Ascending aorta (tissue), 2 donors: ENCODE results near the gene NPW. TPM values are rescaled to one million over a fixed set of nuclear protein-coding genes. Genes with fewer than 3 reads are reported as not detected.

Source experiments
- DNase-seq, 2 donors: peaks; one replicate each; pipeline ENCODE4 v3.0.0-alpha.2; 2019; ENCODE audit warnings: low spot score in 2 of 2
- H3K27ac ChIP-seq, 2 donors: fragments of 200-600 bp; sonication (generic); one replicate each; pipeline ENCODE4 v1.5.1; 2016 to 2017; ENCODE audit warnings: mild to moderate bottlenecking in 1 of 2
- H3K27me3 ChIP-seq: fragments of 200-600 bp; sonication (generic); one replicate; pipeline ENCODE4 v1.5.1; 2017
- H3K36me3 ChIP-seq, 2 donors: fragments of 200-600 bp; sonication (generic); one replicate each; pipeline ENCODE4 v1.5.1; 2016
- H3K4me1 ChIP-seq, 2 donors: fragments of 200-600 bp; sonication (generic); one replicate each; pipeline ENCODE4 v1.5.1; 2016 to 2017; ENCODE audit warnings: mild to moderate bottlenecking in 1 of 2
- H3K4me3 ChIP-seq, 2 donors: fragments of 200-600 bp; sonication (generic); one replicate each; pipeline ENCODE4 v1.5.1; 2016 to 2017; ENCODE audit warnings: mild to moderate bottlenecking in 1 of 2
- H3K9me3 ChIP-seq, 2 donors: fragments of 200-600 bp; sonication (generic); one replicate each; pipeline ENCODE4 v1.5.1; 2016
- intact Hi-C: fragments of 100-400 bp; cut with DNase I; formaldehyde crosslinking; loops from one replicate; pipeline ENCODE4 v1.15.1; 2023
- total RNA-seq: library from RNA; depleted of rRNA; stranded (reverse); fragments of >200 nt; gene quantifications from one replicate; pipeline ENCODE4 v1.1.0, GENCODE V29; 2016
- TF ChIP-seq, protein P1 (sequence below), 3 experiments: fragments of 200-600 bp in 2 of 3; fragments of 450-650 bp in 1 of 3; sonication (generic) in 2 of 3; IDR thresholded peaks; one replicate each; pipeline ENCODE4 v1.5.1; 2016 to 2019; ENCODE audit warnings: antibody characterized with exemption in 3 of 3, mild to moderate bottlenecking in 1 of 3, moderate library complexity in 1 of 3

NPW gene
- total RNA-seq, 1 donor from 2014 or later = not detected

DNA sequence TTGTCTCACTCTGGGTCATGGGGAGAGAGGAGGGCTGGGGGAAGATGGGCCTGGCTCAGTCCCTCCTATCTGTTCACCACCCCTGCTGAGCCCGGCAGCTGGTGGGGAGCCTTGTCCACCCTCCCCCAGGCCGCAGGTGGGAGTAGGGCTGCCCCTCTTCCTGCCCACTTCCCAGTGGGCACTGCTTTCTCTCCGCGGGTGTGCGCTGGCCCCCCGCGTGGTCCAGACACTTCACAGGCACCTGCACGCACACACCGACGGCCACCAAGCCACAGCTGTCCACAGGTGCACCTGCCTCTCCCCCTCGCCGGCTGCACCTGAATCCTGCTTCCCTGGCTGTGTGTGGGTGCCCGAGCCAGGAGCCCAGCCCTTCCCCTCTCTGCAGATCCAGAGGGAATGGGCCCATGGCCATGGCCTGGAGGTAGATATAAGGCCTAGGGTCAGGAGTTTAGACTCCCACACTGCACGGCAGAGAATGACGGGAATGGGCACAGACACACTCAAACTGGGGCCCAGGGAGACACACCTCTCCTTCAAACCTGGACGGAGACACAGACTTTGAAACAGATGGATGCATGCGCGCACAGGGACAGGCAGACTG lies 9.1 kb downstream of the NPW start:
- H3K36me3 ChIP-seq = no peaks in the 10 kb centered on the region
- DNase-seq = no peak
- intact Hi-C loops = loop anchor here (10.0 kb wide), 1 partner anchor 226 kb away; the partner anchor contains the start of gene ECI1
- TF ChIP-seq, protein P1, sequence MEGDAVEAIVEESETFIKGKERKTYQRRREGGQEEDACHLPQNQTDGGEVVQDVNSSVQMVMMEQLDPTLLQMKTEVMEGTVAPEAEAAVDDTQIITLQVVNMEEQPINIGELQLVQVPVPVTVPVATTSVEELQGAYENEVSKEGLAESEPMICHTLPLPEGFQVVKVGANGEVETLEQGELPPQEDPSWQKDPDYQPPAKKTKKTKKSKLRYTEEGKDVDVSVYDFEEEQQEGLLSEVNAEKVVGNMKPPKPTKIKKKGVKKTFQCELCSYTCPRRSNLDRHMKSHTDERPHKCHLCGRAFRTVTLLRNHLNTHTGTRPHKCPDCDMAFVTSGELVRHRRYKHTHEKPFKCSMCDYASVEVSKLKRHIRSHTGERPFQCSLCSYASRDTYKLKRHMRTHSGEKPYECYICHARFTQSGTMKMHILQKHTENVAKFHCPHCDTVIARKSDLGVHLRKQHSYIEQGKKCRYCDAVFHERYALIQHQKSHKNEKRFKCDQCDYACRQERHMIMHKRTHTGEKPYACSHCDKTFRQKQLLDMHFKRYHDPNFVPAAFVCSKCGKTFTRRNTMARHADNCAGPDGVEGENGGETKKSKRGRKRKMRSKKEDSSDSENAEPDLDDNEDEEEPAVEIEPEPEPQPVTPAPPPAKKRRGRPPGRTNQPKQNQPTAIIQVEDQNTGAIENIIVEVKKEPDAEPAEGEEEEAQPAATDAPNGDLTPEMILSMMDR (IDR thresholded peaks at IDR 0.05) = no peak
- peak overlapping the region; percentile 9 to 64 for H3K4me3 ChIP-seq
- H3K4me1 ChIP-seq = peaks cover 20 to 34% of the 10 kb centered on the region in 2 donors
- H3K27ac ChIP-seq = peak overlapping the region; percentile 27 to 45
- H3K9me3 ChIP-seq = no peaks in the 10 kb centered on the region
- no peaks in the 10 kb centered on the region for H3K27me3 ChIP-seq

DNA sequence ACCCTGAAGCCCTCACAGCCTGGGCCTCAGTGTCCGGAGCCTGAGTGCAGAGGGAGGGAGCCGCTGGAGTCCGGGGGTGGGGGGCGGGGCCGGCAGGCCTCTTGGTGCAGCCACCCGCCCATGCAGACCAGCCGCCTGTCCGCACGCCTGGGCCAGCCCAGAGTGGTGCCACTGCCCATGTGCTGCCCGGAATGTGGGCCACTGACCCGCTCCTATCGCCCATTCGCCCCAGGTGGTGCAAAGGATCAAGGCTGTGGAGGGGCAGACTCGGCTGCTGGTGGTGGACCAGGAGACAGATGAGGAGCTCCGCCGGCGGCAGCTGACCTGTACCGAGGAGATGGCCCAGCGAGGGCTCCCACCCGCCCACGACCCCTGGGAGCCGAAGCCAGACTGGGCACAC lies 9.8 kb downstream of the NPW start:
- intact Hi-C loops = loop anchor here (10.0 kb wide), 1 partner anchor 225 kb away; the partner anchor contains the start of gene ECI1
- TF ChIP-seq, protein P1 (IDR thresholded peaks at IDR 0.05) = no peak
- Histone ChIP-seq H3K27me3 (no peaks in the 10 kb centered on the region), H3K4me1 (peaks cover 20 to 38% of the 10 kb centered on the region in 2 donors), H3K4me3 (peak overlapping the region in 1 of 2 donors; percentile 9), H3K27ac (no peak overlapping the region), H3K9me3 (no peaks in the 10 kb centered on the region), H3K36me3 (no peaks in the 10 kb centered on the region)
- DNase-seq = no peak

DNA sequence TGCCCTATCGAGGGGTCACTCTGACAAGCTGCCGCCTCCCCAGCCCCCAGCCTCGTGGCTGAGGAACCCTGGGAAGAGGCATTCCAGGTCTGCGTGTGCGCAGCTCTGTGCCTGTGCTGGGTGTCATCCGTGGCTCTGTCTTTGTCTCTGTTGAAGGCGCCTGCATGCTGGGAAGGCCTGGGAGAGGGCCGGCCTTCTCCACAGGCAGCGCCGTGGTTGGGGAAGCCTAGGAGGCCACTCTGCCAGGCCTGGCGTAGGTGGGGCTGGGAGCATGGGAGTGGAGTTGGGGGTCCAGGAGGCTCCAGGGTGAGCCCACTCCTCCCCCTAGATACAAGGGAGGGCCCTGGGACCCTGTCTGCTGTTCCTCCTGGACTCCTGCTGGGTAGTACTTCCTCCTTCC lies 10.5 kb downstream of the NPW start:
- Histone ChIP-seq H3K27ac (peak overlapping the region in 1 of 2 donors; percentile 19), H3K9me3 (no peaks in the 10 kb centered on the region), H3K36me3 (no peaks in the 10 kb centered on the region), H3K27me3 (no peaks in the 10 kb centered on the region), H3K4me3 (no peak overlapping the region), H3K4me1 (peaks cover 24 to 43% of the 10 kb centered on the region in 2 donors)
- intact Hi-C loops = no loop called here
- TF ChIP-seq, protein P1 (IDR thresholded peaks at IDR 0.05) = no peak
- DNase-seq = no peak

DNA sequence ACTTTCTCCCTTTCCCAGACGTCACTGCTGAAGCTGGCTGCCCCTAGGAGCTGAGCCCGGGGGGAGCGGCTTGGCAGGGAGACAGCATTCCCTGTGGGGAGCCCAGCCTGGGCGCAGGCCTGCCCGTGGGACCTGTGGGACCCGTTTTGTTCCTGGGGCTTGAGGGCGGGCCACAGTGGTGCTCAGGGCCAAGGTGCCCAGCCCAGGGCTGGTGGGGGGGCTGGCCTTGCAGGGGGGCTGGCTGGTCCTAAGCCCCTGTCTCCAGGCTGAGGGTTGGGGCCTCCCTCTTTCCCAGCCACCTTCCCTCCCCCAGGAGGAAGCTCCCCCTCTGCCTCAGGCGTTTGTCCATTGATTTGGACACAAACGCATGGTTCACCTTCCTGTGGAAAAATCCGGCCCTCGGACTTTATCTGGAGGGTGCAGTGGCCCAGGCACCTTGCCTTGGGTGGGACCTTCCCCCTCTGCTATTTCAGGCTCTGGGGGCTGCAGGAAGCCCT lies 11.5 kb downstream of the NPW start:
- TF ChIP-seq, protein P1 (IDR thresholded peaks at IDR 0.05) = no peak
- H3K36me3 ChIP-seq = no peaks in the 10 kb centered on the region
- peak overlapping the region in 1 of 2 donors; percentile 93 for H3K27ac ChIP-seq
- no peak overlapping the region for H3K4me3 ChIP-seq
- no peak for DNase-seq
- peaks cover 31 to 50% of the 10 kb centered on the region in 2 donors for H3K4me1 ChIP-seq
- no peaks in the 10 kb centered on the region for H3K27me3 ChIP-seq
- intact Hi-C loops = no loop called here
- H3K9me3 ChIP-seq = no peaks in the 10 kb centered on the region

DNA sequence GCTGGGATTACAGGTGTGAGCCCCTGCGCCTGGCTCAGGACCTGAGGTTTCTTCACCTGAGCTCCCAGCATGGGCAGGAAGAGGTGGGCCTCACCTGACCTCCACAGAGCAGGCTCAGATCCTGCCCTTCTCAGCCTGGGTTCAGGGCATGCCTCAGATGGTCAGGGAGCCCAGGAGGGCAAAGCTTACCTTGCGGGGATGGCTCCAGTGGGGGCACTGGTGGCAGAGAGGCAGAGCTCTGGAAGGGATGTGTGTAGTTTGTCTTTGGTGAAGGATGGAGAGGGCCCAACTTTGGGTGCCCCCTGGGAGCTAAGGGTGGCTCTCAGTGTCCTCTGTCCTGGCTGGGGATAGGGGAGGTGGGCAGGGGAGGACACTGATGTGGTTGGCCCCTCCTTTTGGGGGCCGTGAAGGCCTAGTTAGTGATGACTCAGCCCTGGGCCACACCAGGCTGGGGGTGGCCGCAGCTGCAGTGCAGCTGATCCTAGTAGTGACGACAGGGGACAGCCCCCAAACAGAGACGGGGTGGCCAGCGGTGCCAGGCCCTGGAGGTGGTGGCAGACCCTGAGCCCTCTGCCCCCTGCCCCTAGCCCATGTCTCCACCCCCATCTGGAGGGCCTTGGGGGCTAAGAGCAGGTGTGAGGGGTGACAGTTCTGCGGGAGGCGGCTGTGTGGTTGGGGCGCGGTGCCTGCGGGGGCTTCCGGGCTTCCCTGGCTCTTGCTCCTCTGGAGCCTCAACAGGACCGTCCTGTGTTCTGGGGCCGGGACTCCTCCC lies 12.9 kb downstream of the NPW start:
- peaks cover 25 to 50% of the 10 kb centered on the region in 2 donors for H3K4me1 ChIP-seq
- DNase-seq = no peak
- TF ChIP-seq, protein P1 (IDR thresholded peaks at IDR 0.05) = no peak
- peak overlapping the region in 1 of 2 donors; percentile 58 for H3K4me3 ChIP-seq
- H3K27ac ChIP-seq = peak overlapping the region; percentile 93 to 97
- peaks cover 0 to 4% of the 10 kb centered on the region in 2 donors for H3K36me3 ChIP-seq
- no peaks in the 10 kb centered on the region for H3K9me3 ChIP-seq
- intact Hi-C loops = no loop called here
- H3K27me3 ChIP-seq = no peaks in the 10 kb centered on the region
